ENCODE measurements around the gene CA10. TPM values are rescaled to one million over a fixed set of nuclear protein-coding genes. Genes with fewer than 3 reads are reported as not detected.

Gene CA10
- total RNA-seq, 2 experiments from 2014 or later = not detected

DNA sequence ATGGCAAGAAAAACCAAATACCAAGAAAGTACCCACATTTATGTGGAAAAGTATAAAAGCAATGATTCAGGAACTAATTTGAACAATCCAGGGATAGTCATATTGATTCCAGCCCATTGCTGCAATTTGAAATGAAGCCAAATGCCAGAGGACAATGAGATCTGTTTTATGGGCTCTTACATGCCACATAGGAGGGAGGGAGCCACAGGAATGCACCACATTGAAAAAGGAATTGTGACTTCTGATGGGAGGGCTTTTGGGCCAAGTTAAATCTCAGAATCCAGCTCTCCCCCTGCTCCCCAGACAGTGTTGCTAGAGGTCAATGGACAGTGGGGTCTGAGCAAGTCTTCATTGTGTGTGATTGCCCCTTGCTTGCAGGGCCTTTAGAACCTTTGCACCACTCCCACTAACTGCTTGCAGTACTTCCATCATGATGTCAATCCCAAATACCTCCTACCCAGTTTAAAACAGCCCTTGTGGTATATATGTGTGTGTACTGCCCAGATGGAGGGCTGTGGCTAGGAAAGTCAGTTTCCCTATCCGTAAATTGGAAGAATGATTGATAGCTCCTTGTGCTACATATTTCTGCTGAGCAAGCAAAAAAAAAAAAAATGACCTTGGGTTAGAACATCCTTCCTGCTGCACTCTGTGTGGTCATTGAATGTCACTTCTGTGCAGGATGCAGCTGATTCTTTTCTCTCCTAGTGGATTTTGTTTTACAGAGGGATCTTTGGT is 491.4 kb downstream of the CA10 start:
- DNase-seq (no peak), ATAC-seq (no peak)
- H3K27ac Mint-ChIP-seq = no peak overlapping the region
- ChIA-PET POLR2A (no interaction called here), CTCF (no interaction called here)
- H3K9me3 Mint-ChIP-seq (ENCODE audit: insufficient read depth) = no peaks in the 10 kb centered on the region
- peaks cover 7% of the 10 kb centered on the region for H3K27me3 Mint-ChIP-seq (ENCODE audit: low read depth)
- H3K36me3 Mint-ChIP-seq (ENCODE audit: low read depth) = no peaks in the 10 kb centered on the region
- H3K4me3 Mint-ChIP-seq = no peak overlapping the region
- H3K4me1 Mint-ChIP-seq (ENCODE audit: low read depth) = peaks cover 7% of the 10 kb centered on the region

DNA sequence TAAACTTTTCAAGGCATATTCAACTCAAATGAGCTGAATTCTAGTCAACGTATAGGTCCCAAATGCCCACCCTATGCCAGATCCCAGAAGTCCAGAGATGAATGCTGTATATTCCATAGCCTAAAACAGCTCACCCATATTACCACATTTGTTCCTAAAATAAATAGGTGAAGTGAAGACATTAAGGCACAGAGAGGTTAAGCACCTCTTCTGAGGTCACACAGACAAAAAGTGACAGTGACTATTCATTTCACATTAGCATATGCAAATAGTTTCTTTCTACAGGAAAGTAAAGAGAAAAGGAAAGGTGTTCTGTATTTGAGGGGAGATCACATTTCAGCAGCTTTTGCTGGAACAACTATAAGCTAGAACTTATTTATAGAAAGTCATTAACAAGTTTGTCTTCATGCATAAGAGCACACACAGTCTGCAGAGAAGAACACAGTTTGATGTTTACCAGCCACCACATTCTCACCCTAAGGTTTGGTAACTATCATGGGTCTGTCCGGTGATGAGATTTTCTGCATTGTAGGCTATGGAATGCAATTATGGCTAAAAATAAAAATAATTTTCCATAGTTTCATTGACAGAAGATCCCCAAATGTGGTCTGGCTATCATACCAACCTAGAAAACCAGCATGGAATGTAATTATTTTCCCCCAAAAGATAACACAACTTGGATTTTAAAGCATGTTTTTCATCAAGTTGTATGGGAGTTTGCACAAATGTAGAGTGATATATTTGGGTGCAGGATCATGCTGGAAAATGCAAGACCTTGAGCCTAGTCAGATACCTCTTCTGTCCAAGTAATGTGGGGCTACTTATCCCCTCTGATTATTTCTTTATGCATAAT is 496.1 kb downstream of the CA10 start:
- ChIA-PET CTCF (no interaction called here), POLR2A (no interaction called here)
- no peak for ATAC-seq
- no peak for DNase-seq
- Mint-ChIP-seq H3K27ac (no peak overlapping the region), H3K9me3 (ENCODE audit: insufficient read depth) (no peaks in the 10 kb centered on the region), H3K27me3 (ENCODE audit: low read depth) (peaks cover 7% of the 10 kb centered on the region), H3K4me3 (no peak overlapping the region), H3K36me3 (ENCODE audit: low read depth) (no peaks in the 10 kb centered on the region), H3K4me1 (ENCODE audit: low read depth) (peaks cover 2% of the 10 kb centered on the region)

DNA sequence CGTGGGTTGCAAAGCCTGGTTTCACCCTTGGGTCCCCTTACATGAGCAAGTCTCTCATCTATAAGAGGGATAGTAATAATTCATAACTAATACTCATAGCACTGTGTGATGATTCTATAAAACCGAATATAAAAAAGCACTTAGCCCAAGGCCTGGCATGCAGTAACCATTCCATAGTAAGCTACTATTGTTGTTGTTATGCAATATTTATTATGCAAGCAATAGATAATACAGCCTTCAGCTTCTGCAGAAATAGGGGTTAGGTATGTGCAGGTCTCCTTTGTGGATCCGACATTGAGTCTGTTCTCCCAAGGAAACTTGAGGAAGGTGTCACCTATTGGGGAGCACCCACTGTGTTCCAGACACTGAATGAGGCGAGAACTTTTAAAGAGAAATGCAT is 497.1 kb downstream of the CA10 start:
- ChIA-PET CTCF (no interaction called here), POLR2A (no interaction called here)
- Mint-ChIP-seq H3K36me3 (ENCODE audit: low read depth) (no peaks in the 10 kb centered on the region), H3K4me1 (ENCODE audit: low read depth) (no peaks in the 10 kb centered on the region), H3K27me3 (ENCODE audit: low read depth) (peaks cover 7% of the 10 kb centered on the region), H3K27ac (no peak overlapping the region), H3K9me3 (ENCODE audit: insufficient read depth) (no peaks in the 10 kb centered on the region), H3K4me3 (no peak overlapping the region)
- ATAC-seq (no peak), DNase-seq (no peak)

DNA sequence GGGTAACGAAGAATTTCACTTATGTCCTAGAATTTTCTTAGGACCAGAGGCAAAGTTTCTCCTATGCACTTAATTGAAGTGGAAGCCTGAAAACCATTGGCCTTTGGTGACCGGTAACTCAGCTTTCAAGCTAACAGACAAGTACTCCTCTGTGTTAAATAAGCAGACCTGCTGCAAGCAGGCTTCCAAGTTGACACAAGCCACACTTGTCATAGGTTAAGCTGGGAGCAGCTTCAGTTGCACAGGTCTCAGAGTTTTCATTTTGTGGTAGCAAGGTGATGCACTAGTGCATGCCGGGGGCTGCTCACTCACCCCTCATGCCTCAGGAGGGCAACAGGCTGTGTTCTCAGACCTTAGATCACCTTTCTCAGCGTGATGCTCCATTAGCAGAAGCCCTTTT is 498.2 kb downstream of the CA10 start:
- ChIA-PET CTCF (no interaction called here), POLR2A (no interaction called here)
- no peaks in the 10 kb centered on the region for H3K4me1 Mint-ChIP-seq (ENCODE audit: low read depth)
- no peaks in the 10 kb centered on the region for H3K36me3 Mint-ChIP-seq (ENCODE audit: low read depth)
- H3K27ac Mint-ChIP-seq = no peak overlapping the region
- peaks cover 4% of the 10 kb centered on the region for H3K27me3 Mint-ChIP-seq (ENCODE audit: low read depth)
- H3K4me3 Mint-ChIP-seq = no peak overlapping the region
- no peaks in the 10 kb centered on the region for H3K9me3 Mint-ChIP-seq (ENCODE audit: insufficient read depth)
- ATAC-seq (no peak), DNase-seq (no peak)

DNA sequence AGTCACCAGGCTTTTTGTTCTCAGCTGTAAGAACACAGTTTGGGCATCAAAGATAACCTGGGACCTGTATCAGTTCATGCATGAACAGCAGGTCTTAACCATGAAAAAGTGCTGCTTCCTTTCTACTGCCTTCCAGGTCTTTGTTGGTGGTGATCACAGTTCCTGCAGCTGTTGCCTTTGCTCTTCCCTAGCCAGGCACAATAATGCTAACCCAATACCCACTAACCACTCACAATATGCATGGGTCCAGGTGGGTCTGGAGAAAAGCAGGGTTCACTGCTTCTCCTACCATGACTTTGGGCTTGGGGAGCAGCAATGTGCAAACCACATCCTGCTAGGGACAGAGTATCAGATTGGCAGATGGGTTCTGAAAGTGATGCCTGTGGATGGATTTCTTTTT is 501.3 kb downstream of the CA10 start:
- Mint-ChIP-seq H3K36me3 (ENCODE audit: low read depth) (no peaks in the 10 kb centered on the region), H3K9me3 (ENCODE audit: insufficient read depth) (no peaks in the 10 kb centered on the region), H3K4me1 (ENCODE audit: low read depth) (no peaks in the 10 kb centered on the region), H3K27ac (no peak overlapping the region), H3K4me3 (no peak overlapping the region), H3K27me3 (ENCODE audit: low read depth) (peaks cover 2% of the 10 kb centered on the region)
- no peak for DNase-seq
- CTCF ChIA-PET = no interaction called here
- no peak for ATAC-seq
- POLR2A ChIA-PET = no interaction called here

DNA sequence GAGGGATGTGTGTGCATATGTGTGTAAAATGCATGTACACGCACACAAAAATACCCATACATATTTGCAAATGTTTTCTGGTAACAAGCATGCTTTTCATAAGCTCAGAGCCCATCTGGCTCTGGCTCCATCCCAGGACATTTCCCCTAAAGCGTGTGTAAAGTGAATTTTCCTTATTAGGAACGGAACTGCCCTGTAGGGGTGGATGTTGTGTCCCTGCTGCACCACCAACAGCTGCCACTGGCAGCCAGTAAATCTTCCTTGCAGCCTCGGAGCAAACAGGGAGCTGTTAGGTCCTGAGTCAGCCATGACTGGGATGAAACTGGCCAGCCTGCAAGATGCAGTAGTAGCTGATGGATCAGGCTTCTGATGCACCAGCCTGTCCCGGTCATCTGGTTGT is 504.6 kb downstream of the CA10 start:
- CTCF ChIA-PET = no interaction called here
- ATAC-seq (no peak), DNase-seq (no peak)
- Mint-ChIP-seq H3K27me3 (ENCODE audit: low read depth) (peaks cover 2% of the 10 kb centered on the region), H3K4me3 (no peak overlapping the region), H3K4me1 (ENCODE audit: low read depth) (no peaks in the 10 kb centered on the region), H3K36me3 (ENCODE audit: low read depth) (no peaks in the 10 kb centered on the region), H3K27ac (no peak overlapping the region), H3K9me3 (ENCODE audit: insufficient read depth) (no peaks in the 10 kb centered on the region)
- POLR2A ChIA-PET = no interaction called here

DNA sequence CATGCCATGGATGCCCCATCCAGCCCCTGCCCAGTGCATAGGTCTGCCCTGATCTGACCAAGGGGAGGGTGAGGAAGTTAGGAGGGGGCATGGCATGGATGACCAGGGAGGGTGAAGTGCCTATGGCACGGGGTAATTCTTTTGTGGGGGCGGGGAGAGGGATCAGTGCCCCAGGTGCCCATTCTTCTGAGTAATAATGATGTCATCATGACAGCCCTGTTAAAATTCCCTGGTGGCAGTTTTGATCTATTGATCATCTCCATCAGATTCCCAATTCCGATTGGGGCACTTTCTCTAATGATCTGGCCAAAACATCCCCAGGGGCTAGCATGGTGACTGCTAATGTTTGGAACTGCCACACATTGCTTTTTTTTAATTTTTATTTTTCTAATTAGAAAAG is 506.0 kb downstream of the CA10 start:
- peaks cover 5% of the 10 kb centered on the region for H3K27me3 Mint-ChIP-seq (ENCODE audit: low read depth)

DNA sequence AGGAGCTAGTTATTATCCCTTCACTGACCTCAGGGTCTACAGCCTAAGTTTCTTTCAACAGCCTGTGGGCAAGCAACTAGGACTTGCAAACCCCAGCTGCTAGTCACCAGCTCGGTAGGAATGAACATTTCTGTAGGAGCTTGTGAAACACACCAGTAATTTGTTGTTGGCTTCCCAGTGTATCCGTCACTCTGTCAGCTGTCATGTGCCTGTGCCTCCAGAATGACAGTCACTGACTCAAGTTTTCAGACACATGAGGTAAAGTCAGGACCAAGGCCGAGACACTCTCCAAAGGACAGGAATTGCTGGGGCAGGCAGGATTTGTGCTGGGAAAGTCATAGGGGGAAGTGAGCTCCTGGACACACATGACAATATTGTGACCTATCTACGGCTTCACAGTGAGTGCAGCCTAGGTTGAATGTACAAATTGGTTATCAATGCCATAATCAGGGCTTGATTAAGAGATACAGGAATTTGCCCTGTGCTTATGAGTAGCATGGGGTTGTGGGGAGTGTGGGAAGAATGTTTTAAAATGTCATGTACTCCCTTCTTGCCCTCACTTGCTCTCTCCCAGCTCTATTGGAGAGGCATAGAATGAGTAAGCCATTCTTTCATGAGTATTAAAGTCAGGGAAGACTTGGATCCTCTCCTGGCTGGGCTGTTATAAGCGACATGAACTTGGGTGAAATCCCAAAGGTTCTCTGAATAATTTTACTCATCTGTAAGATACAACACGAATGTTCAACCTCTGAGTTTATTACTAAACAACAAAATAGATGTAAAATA is 506.8 kb downstream of the CA10 start:
- Mint-ChIP-seq H3K4me3 (no peak overlapping the region), H3K4me1 (ENCODE audit: low read depth) (no peaks in the 10 kb centered on the region), H3K9me3 (ENCODE audit: insufficient read depth) (no peaks in the 10 kb centered on the region), H3K27me3 (ENCODE audit: low read depth) (peaks cover 5% of the 10 kb centered on the region), H3K36me3 (ENCODE audit: low read depth) (no peaks in the 10 kb centered on the region), H3K27ac (no peak overlapping the region)
- POLR2A ChIA-PET = no interaction called here
- CTCF ChIA-PET = no interaction called here
- ATAC-seq (no peak), DNase-seq (no peak)

More for the DNA sequence above, 506.0 kb downstream of the CA10 start:
- DNase-seq = no peak
- Mint-ChIP-seq H3K27ac (no peak overlapping the region), H3K4me3 (no peak overlapping the region), H3K9me3 (ENCODE audit: insufficient read depth) (no peaks in the 10 kb centered on the region), H3K4me1 (ENCODE audit: low read depth) (no peaks in the 10 kb centered on the region), H3K36me3 (ENCODE audit: low read depth) (no peaks in the 10 kb centered on the region)
- CTCF ChIA-PET = no interaction called here
- POLR2A ChIA-PET = no interaction called here
- no peak for ATAC-seq

DNA sequence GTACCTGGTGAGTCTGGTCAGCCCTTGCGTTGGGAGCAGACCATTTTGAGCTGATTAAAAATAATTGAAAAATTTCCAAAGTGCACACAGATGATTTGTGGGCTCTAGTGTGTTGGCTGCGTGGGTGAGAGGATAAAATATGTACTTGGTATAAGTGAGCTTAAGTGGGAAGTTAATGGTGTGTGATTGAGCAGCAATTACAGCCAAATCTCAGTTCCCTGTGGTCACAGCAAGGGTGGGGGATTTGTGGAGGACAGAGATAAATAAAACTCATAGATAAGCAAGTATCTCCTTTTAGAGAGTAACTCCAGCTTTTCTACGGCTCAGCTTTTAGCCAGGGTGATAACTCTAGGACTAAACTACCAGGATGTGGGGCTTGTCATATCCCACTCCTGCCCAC is 507.7 kb downstream of the CA10 start:
- ChIA-PET POLR2A (no interaction called here), CTCF (no interaction called here)
- ATAC-seq = no peak
- Mint-ChIP-seq H3K27ac (no peak overlapping the region), H3K4me1 (ENCODE audit: low read depth) (no peaks in the 10 kb centered on the region), H3K4me3 (no peak overlapping the region), H3K27me3 (ENCODE audit: low read depth) (peaks cover 5% of the 10 kb centered on the region), H3K9me3 (ENCODE audit: insufficient read depth) (no peaks in the 10 kb centered on the region), H3K36me3 (ENCODE audit: low read depth) (no peaks in the 10 kb centered on the region)
- no peak for DNase-seq

DNA sequence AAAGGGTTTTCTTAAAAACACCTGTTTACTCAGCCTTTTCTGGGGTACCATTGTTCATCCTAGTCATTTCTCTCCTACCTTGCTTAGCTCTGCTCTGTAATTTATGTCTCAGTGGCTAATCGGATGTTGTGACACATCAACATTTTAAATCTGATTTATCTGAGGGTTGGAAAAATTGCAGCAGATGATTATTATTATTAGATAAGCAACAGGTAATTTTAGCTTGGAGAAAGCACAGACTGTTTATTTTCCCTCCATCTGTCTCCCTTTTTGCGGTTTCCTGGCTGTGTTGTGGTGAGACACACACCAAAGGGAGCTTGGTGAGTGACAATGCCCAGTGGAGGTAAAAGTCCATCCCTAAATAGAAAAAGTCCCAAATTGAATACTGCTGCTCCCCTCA is 508.3 kb downstream of the CA10 start:
- H3K27me3 Mint-ChIP-seq (ENCODE audit: low read depth) = peaks cover 5% of the 10 kb centered on the region
- no peak overlapping the region for H3K4me3 Mint-ChIP-seq
- no peaks in the 10 kb centered on the region for H3K9me3 Mint-ChIP-seq (ENCODE audit: insufficient read depth)
- ATAC-seq (no peak), DNase-seq (no peak)
- H3K4me1 Mint-ChIP-seq (ENCODE audit: low read depth) = no peaks in the 10 kb centered on the region
- ChIA-PET CTCF (no interaction called here), POLR2A (no interaction called here)
- H3K36me3 Mint-ChIP-seq (ENCODE audit: low read depth) = no peaks in the 10 kb centered on the region
- H3K27ac Mint-ChIP-seq = no peak overlapping the region

DNA sequence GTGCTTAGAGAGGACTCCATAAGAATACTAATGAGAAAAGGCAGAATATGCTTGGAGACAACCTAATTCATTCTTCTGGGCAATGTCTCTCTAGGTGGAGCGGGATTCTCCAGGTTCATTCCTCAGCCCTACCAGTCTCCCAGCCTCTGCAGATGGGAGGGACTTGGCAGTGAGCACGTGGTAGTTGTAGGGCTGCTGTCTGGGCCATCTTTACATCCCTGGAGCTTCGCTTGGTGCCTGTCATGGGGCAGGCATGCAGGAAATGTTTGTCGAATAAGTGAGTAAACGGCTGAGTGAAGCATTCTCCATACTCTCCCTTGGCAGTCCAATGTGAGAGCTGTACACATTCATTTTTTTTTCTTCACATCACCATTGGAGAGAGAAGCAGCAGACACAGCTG is 510.7 kb downstream of the CA10 start:
- Mint-ChIP-seq H3K27me3 (ENCODE audit: low read depth) (peaks cover 9% of the 10 kb centered on the region), H3K4me1 (ENCODE audit: low read depth) (no peaks in the 10 kb centered on the region), H3K27ac (no peak overlapping the region), H3K36me3 (ENCODE audit: low read depth) (no peaks in the 10 kb centered on the region), H3K4me3 (no peak overlapping the region), H3K9me3 (ENCODE audit: insufficient read depth) (no peaks in the 10 kb centered on the region)
- no peak for DNase-seq
- POLR2A ChIA-PET = no interaction called here
- CTCF ChIA-PET = interaction anchor here (1.4 kb wide), 1 partner anchor 276 kb away, joined by 3 read pairs; no protein-coding TSS in a partner anchor
- no peak for ATAC-seq

DNA sequence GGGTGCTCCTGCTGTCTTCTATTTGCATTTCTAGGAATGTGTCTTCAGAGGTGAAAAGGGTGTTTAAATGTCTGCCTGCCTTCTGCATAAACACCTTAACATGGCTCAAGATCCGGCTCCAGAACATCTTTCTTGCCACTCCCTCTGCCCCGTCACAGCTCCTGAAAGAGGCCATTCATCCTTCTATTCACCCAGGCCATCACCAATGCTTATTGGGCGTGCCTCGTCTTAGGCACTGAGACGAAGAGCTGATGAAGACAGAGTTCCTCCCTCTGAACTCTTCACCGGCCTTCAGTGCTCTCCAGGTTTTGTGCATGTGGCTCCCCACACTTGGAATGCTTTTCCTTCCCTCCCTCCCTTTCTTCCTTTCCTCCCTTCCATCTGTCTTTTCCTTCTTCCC is 511.4 kb downstream of the CA10 start:
- H3K4me3 Mint-ChIP-seq = no peak overlapping the region
- H3K36me3 Mint-ChIP-seq (ENCODE audit: low read depth) = no peaks in the 10 kb centered on the region
- CTCF ChIA-PET = interaction anchor here (1.4 kb wide), 1 partner anchor 275 kb away, joined by 3 read pairs; no protein-coding TSS in a partner anchor
- no peak overlapping the region for H3K27ac Mint-ChIP-seq
- peaks cover 9% of the 10 kb centered on the region for H3K27me3 Mint-ChIP-seq (ENCODE audit: low read depth)
- no peaks in the 10 kb centered on the region for H3K4me1 Mint-ChIP-seq (ENCODE audit: low read depth)
- POLR2A ChIA-PET = no interaction called here
- DNase-seq (no peak), ATAC-seq (no peak)
- H3K9me3 Mint-ChIP-seq (ENCODE audit: insufficient read depth) = no peaks in the 10 kb centered on the region
